ENCODE data around the gene CEP170B. TPM values are rescaled to one million over a fixed set of nuclear protein-coding genes. Genes with fewer than 3 reads are reported as not detected.

The CEP170B gene
- total RNA-seq, 1 donor from 2014 or later = 30.3 TPM

DNA sequence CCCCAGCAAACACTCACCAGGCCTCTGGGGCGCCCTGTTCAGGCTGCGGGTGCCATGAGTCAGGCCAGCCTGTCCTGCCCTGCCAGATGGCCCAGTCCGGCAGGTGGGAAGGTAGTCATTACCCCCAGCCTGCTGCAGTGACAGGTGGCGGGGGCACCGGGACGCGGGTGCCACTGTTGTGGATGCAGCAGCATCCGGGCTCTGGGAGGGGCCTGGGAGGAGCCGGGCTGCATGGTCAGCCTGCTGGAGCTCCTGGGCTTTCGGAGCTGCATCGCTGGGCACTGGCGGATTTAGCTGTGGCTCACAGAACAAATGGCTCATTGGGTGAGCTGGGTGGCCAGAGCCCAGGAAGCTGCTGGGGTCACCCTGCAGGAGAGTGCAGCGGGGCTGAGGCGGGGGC, 13.5 kb downstream of the CEP170B start:
- Histone ChIP-seq H3K4me1 (no peaks in the 10 kb centered on the region), H3K9me3 (no peaks in the 10 kb centered on the region), H3K27ac (no peak overlapping the region), H3K27me3 (no peaks in the 10 kb centered on the region), H3K4me3 (no peak overlapping the region), H3K36me3 (no peaks in the 10 kb centered on the region)
- intact Hi-C loops (cut with DNase I) = no loop called here
- DNase-seq (no peak), ATAC-seq (no peak)
- TF ChIP-seq, protein P1, sequence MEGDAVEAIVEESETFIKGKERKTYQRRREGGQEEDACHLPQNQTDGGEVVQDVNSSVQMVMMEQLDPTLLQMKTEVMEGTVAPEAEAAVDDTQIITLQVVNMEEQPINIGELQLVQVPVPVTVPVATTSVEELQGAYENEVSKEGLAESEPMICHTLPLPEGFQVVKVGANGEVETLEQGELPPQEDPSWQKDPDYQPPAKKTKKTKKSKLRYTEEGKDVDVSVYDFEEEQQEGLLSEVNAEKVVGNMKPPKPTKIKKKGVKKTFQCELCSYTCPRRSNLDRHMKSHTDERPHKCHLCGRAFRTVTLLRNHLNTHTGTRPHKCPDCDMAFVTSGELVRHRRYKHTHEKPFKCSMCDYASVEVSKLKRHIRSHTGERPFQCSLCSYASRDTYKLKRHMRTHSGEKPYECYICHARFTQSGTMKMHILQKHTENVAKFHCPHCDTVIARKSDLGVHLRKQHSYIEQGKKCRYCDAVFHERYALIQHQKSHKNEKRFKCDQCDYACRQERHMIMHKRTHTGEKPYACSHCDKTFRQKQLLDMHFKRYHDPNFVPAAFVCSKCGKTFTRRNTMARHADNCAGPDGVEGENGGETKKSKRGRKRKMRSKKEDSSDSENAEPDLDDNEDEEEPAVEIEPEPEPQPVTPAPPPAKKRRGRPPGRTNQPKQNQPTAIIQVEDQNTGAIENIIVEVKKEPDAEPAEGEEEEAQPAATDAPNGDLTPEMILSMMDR (IDR thresholded peaks at IDR 0.05) = no peak

DNA sequence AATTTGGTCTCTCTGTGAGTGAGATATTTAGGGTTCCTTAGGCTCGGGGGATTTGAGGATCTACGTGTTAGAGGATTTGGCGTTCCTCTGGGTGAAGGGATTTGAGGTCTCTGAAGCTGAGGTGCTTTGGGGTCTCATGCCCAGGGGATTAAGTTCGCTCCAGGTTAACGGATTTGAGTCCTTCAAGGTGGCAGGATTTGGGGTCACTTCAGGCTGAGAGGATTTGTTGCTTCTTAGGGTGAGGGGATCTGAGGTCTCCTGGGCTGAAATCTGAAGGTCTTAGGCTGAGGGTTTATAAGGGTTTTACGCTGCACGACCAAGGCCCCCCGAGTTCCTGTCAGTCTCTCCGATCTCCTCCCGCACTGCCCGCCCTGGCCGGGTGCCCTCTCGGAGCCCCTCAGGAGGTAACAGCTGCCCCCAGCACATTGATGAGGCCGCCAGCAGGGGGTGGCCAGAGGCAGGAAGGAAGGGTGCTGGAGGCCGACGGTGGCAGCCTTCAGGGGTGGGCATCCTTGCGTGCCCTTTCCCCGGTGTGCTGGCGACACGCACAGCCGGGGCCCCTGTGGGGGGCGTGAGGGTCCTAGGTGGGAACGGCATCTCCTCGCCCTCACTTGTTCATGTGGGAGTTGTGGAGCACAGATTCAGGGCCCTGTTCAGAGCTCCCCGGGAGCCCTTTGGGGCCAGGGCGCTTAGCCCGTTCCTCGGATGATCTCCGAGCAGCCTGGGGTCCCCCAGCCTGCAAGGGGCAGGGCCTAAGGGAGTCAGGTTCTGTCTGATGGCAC, 14.3 kb downstream of the CEP170B start:
- TF ChIP-seq, protein P1 (IDR thresholded peaks at IDR 0.05) = no peak
- ATAC-seq (no peak), DNase-seq (peak; percentile 64)
- Histone ChIP-seq H3K9me3 (no peaks in the 10 kb centered on the region), H3K4me1 (no peaks in the 10 kb centered on the region), H3K27ac (no peak overlapping the region), H3K27me3 (no peaks in the 10 kb centered on the region), H3K4me3 (no peak overlapping the region), H3K36me3 (no peaks in the 10 kb centered on the region)
- intact Hi-C loops (cut with DNase I) = no loop called here

DNA sequence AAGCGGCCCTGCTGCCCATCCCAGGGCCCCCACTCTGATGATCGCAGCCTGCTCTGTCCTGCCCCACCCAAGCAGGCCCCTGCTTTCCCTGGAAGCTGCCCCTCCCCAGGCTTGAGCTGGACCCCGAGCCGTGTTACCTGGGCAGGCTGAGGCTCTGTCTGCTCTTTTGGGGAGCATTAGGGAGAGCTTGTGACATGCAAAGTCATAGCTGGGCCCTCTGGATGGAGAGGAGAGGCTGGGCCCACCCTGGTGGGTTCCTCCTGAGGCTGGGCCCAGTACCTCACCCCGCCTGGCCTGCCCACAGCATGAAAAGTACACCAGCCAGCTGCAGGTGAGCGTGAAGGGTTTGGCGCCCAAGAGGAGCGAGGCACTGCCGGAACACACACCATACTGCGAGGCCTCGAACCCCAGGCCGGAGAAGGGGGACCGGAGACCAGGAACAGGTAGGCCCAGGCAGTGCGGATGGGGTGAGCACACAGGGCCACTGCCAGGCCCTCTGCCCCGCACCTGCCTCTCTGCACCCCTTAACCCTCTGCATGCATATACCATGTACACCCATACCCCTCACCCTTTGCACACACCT, 15.0 kb downstream of the CEP170B start:
- Histone ChIP-seq H3K4me3 (no peak overlapping the region), H3K9me3 (no peaks in the 10 kb centered on the region), H3K4me1 (no peaks in the 10 kb centered on the region), H3K36me3 (no peaks in the 10 kb centered on the region), H3K27ac (no peak overlapping the region), H3K27me3 (no peaks in the 10 kb centered on the region)
- TF ChIP-seq, protein P1 (IDR thresholded peaks at IDR 0.05) = no peak
- intact Hi-C loops (cut with DNase I) = no loop called here
- ATAC-seq (no peak), DNase-seq (no peak)

DNA sequence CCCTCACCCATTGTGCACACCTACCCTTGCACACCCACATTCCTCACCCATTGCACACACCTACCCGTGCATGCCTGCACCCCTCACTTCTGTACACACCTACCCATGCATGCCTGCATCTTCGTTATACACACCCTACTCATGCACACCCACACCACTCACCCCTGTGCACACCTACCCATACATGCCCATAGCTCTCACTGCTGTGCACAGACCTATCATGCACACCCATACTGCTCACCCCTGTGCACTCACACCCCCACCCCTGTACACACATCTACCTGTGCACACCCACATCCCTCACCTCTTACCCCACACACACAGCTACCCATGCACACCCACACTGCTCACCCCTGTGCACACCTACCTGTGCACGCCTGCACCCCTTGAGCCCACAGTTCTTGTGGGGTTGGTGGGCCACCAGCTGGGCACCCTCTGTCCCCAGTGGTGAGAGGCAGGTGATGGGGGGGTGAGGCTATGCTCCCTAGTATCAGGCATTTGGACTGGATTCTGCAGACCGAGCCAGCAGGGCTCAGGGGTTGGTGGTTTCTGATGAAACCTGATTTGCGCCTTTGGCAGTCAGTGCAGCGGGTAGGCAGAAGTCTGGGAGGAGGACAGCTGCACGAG, 15.6 kb downstream of the CEP170B start:
- Histone ChIP-seq H3K9me3 (no peaks in the 10 kb centered on the region), H3K27me3 (no peaks in the 10 kb centered on the region), H3K4me3 (no peak overlapping the region), H3K4me1 (no peaks in the 10 kb centered on the region), H3K36me3 (no peaks in the 10 kb centered on the region), H3K27ac (no peak overlapping the region)
- ATAC-seq = no peak
- TF ChIP-seq, protein P1 (IDR thresholded peaks at IDR 0.05) = no peak
- intact Hi-C loops (cut with DNase I) = no loop called here
- DNase-seq = no peak

DNA sequence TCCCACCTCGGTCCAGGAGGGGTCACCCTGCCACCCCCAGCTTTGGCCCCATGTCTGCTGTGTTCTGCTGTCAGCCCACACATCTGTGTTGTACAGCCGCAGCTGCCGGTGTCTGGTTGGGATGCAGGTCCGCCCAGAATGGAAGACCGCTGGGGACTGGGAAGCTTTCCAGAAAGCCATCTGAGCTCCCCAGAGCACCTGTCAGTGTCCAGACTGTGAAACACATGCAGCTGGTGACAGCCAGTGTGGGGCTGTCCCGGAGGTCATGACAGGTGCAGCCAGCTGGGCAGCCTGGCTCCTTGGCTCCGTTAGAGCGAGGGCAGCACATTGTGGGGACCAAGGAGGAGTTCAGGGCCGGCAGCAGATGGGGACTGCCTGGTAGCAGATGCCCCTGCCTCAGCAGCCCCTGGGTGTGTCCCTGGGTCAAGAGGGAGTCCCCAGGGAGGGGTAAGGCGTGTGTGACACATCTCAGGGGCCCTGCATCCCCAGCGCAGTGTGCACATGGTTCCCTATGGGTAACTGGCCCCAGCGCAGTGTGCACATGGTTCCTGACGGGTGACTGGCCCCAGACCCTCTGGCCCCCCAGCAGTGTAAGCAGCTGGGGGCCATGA, 16.4 kb downstream of the CEP170B start:
- no peak for ATAC-seq
- no peaks in the 10 kb centered on the region for H3K9me3 ChIP-seq
- no peak overlapping the region for H3K27ac ChIP-seq
- H3K27me3 ChIP-seq = no peaks in the 10 kb centered on the region
- no peaks in the 10 kb centered on the region for H3K36me3 ChIP-seq
- TF ChIP-seq, protein P1 (IDR thresholded peaks at IDR 0.05) = no peak
- DNase-seq = no peak
- H3K4me1 ChIP-seq = no peaks in the 10 kb centered on the region
- intact Hi-C loops (cut with DNase I) = no loop called here
- no peak overlapping the region for H3K4me3 ChIP-seq

All from upper lobe of right lung (tissue), 1 donor.